ENCODE measurements around the gene PDPN.
A peak's percentile ranks its signal among the peaks of the same experiment; 100 is the strongest.
"Not testable (repeated sequence)": the region's sequence is repeated elsewhere in the genome, so short reads cannot be mapped to it uniquely, and the experiment has no call there.

Gene PDPN, protein sequence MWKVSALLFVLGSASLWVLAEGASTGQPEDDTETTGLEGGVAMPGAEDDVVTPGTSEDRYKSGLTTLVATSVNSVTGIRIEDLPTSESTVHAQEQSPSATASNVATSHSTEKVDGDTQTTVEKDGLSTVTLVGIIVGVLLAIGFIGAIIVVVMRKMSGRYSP

DNA sequence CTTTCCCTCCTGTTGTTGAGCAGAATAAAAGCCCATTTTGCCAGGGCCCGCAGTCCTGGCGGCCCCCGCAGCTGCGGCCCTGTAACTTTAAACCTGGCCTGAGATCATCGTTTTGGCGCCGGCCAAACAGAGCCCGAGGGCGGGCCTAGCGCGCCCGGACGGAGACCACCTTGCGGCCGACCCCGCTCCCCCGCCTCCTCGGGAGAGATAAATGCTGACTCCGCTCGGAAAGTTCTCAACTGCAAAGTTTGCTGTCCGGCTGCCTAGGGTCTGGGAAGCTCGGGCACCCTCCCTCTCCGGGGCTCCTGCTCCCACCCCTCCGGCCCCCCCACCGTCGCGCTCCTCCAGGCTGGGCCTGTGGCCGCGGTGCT is at the start of gene PDPN:
Gene PDPN, plus strand, starts transcription at position 238 of the 371 bp plus-strand sequence. CDS start 202 bp downstream, outside the sequence.
- DNase-seq, result no peak

DNA sequence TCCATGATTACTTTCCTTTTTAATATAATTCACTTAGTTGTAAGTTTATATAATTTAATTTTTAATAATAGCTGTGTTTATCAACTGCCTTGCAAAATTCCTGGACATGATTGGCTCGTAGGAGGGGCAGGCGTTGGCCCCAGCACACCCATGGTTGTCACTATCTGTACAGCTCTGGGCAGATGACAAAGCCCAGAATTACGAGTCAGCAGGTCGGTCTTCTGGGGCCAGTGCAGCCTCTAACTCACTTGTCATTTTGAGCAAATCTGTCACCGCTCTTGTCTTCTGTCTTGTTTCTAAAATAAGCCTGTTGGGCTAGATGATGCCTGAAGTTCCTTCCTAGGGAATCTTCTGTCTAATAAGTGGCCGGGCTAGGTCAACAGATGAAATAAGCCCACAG is 48.4 kb upstream of the PDPN start:
- DNase-seq, result no peak

DNA sequence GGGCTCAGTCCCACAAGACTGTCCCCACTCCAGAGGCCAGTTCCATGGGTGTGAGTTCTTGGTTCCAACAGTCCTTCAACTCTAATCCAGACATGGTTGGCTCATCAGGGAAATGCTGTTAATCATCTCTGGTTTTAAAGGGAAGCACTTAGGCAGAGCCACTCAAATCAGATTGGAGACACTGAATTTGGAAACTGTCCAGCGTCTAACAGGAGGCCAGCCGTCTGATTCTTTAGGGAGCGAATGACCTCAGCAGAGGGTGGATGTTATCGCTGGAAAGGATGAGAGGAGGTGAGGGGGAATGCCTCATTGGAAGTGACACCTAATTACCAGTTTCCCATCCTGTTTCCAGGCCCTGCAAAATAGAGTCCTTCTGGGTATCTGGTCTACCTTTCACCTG is 47.1 kb upstream of the PDPN start:
- no peak for DNase-seq

DNA sequence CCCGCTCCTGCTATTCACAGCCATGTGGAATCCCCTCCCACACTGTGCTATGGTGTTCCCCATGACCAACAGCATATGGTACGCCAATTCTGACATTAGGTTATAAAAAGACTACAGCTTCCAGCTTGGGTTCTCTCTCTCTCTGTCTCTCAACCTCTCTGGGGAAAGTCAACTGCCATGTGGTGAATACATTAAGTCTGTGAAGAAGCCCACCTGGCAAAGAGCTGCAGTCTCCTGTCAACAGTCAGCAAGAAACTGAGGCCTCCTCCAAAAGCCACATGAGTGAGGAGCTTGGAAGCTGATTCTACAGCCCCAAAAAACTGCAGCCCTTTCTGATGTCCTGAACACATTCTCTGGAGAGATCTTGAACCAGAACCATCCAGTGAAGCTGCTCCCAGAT is 44.8 kb upstream of the PDPN start:
- no peak for DNase-seq

DNA sequence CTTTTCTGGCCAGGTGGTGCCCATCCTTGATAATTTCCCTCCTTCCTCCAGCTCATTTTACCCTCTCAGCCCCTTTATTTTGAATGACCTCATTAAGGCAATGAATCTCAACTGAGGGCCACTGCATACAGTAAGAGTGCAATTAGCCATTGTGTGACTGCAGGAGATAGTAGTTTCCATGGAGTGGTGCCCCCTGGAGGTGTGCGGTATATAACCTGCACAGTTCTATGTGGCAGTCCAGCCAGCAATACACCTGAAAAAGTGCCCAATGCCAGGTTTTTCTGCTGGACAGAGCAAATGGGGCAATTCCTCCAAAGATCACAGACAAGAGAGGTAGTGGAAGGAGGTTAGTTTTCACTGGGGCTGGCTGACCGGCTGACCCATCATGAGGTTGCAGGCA is 43.9 kb upstream of the PDPN start:
- no peak for DNase-seq

DNA sequence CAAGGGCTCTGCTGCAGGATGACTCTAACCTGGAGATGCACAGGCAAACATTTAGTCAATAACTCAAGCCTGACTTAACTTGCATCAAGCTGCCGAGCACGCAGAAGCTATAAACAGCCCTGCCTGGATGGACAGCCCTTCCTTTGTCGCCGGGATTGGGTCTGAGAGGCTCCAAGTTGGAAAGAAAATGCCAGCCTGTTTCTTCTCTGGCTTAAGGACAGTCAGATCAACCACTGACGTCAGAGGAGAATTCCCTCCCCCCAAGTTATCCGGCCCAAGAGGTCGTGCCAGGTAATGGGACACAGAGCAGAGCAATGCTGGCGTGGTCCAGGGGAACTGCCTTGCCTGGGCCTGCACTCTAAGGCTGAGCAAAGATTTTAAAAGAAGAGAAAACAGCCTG is 42.8 kb upstream of the PDPN start:
- DNase-seq, result no peak

DNA sequence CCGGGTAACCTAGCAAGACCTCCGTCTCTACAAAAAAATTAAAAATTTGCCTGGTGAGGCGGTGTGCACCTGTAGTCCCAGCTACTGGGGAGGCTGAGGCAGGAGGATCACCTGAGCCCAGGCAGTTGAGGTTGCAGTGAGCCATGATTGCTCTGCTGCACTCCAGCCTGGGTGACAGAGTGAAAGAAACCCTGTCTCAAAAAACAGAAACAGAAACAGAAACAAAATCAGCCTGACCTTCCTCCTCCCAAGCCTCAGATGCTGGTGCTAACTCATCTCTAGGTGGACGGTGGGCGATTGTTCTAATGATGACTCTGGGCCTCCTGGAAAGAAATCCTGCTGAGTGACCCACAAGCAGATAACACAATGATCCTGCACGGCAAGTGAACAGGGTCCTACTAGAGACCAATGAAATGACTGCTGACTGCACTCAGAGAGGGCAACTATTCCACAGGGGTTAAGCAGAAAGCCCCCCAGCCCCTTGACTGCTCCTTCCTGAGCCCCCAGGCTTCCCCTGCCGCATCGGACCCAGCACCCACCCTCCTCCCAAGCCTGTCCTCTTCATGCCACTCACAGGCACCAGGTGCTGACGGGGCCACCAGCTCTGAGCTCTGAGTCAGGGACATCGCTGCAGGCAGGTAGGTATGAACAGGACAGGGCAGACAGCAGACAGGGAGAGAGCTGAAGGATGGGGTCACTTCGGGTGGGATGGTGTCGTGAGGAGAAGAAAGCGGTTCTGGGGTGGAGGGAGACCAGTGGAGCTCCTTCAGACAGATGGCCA is 42.0 kb upstream of the PDPN start:
- no peak for DNase-seq

DNA sequence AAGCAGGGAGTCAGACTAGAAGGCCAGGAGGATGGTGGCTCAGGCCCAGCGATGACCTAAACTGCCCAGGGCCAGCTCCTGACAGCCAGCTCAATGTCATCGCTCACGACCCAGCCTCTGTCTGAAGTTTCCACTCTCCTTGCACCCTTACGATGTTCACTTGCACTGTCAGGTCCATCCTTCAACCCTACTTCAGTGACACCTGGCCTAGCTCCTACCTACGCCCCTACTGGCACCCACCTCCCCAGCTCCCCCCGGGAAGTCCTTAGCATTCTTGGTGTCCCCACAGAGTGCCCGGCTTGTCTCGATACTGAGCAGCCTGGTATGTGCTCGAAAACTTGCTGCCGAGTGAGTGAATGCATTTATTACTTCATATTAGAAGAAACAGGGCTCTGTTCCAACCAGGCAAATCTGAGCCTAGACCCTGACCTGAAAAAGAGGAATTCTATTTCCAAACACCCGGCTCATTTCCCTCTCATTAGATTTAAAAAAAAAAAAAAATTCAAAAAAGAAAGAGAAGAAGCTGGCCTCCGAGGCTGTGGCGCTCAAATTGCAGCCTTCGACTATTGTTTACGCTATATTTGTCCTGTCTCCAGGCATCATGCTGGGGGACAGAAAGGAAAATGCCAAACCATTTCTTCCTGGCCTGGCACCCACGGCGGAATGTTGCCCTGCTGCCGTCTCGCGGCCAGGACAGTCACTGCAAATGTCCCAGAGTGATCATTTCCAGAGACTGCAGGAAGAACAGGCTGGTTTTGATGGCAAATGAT is 40.0 kb upstream of the PDPN start:
- peak; percentile 5 for DNase-seq

DNA sequence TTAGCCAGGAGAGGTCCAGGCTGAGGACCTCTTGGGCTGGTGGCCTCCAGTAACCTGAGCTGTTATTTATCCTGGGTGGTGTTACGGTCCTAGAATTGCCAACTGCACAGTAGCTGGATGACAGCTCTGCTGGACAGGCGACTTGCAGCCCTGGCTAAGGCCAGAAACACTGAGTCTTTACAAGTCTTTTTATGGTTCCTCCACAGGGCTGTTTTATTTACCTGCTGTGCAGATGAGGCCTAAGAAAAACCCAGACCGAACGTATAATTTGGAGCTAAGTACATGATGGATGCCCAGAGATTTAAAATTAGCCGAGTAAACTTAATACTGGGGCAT is 39.4 kb upstream of the PDPN start:
- DNase-seq, result no peak

DNA sequence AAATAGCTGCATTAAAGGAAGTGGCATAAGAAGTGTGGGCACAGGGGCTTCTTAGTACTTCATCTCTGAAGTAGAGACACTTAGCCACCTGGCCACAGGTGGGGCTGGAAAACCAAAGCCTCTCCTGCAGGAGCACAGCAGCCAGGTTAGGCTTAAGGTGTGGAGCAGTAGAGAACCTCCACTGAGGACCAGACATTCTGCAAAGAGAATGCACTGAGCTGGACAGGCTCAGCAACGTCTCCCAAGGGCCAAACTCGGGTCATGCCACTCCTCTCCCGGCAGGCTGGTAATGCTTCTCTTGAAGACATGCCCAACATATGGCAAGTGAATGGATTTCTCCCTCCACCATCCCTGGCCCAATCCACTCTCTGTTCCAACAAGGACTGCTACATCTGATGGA is 36.8 kb upstream of the PDPN start:
- no peak for DNase-seq

DNA sequence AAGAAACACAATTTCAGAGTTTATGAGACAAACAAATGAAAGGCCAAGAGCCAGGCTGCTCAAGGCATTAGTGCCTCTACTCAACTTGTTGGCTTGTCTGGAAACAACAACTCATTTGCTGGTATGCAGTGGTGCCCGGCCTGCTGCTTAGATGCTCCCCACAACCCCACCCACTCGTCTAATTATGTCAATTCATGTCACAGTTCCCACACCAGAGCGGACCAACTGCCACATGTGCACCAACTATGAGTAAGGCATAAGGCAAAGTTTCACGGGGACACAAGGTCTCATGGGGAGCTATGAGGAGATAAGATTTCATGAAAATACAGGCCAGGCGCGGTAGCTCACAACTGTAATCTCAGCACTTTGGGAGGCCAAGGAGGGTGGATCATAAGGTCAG is 35.4 kb upstream of the PDPN start:
- no peak for DNase-seq

DNA sequence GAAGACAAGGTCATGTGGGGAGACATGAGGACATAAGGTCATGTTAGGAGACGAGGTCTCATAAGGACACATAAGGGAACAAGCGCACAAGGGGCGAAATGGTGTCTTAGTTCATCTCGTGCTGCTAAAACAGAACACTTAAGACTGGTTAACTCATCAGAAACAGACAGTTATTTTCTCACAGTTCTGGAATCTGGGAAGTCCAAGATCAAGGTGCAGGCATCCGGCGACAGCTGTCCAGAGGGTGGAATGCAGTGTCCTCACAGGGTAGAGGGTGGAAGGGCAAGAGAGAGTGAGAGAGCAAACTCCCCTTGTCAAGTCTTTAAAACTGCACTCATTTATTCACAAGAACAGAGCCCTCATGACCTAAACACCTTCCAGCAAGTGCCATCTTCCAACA is 34.6 kb upstream of the PDPN start:
- DNase-seq, result no peak

DNA sequence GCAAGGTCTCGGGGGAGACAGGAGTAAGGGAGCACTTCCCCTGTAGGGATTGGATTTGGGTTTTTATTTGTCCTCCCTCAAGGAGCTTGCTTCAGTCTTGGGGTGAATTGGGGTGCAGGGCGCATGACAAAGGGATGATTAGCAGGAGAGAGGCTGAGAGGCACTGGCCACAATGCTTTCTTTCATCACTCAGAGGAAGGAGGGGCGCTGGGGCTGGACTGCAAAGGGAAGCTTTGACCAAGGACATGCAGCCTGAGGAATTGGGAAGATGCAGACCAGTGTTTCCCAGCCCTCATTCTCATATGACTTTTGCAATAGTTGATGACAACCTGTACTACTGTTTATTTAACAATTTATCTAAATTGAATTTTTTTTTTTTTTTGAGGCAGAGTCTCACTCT is 34.1 kb upstream of the PDPN start:
- no peak for DNase-seq

DNA sequence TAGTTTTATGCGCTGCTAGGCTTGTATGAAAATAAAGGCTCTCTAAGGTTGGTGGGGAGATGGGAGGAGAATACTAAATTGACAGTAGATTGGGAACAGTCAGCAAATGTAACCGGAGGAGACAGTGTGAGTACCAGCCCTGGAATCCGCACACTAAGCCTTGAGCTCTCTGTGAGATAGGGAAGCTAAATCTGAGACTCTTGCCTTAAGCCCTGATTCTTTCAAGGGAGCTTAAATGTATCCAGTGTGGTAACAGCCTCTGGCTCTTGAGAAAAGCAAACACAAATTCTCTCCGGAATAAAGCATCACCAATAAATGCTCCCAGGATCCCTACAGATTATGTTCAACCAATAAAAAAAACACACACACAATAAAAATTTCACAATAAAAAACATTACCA is 33.0 kb upstream of the PDPN start:
- DNase-seq, result no peak

DNA sequence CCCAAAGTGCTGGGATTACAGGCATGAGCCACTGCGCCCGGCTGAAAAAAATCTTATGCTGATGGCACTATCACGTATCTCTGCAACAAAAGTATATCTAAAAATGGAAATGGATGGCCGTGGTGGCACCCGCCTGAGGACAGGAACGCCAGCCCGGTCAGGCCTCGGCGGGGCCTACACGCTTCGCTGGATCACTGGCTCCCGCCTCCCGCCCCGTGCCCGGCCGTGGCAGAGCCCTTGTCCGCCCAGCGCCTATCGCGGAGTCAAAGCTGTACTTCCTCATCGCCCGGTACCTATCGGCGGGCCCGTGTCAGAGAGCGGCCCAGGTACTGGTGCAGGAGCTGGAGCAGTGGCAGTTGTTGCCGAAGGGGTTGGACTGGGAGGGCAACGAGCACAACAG is 28.8 kb upstream of the PDPN start:
- no peak for DNase-seq

DNA sequence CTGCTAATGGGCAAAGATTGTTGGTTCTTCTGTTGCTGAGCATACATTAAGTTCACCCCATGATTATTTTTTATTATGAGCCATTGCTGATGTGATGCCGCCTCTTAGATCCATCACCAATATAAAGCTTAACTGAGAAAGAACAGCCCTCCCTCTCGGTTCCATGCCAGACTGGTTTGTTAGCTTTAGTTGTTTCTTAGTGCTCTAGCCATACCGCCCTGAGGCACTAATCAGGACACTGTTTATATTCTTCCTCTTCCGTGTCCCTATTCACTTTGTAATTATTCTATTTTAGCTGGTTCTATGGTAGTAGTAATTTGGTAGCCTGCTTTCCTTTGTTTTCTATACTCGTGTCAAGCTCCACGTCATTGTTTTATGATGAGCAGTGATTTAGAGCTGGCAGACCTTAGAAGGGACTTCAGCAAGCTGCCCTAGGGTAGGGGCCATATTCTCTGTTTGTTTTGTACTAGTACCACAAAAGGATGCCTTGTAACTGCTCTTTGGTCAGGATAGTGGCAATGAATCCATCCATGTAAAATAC is 27.3 kb upstream of the PDPN start:
- no peak for DNase-seq

DNA sequence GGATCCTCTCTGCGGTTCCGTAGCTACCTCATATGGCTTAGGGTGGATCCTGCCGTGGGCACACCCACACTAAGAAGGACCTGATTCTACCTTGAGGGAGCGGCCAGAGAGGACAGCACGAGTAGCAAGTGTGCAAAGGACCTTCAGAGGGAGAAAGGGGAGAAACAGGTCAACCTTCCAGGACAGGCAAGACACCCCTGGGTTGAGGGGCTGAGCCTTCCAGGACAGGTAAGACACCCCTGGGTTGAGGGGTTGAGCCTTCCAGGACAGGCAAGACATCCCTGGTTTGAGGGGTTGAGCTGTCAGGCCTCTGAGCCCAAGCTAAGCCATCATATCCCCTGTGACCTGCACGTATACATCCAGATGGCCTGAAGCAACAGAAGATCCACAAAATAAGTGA is 23.1 kb upstream of the PDPN start:
- no peak for DNase-seq

DNA sequence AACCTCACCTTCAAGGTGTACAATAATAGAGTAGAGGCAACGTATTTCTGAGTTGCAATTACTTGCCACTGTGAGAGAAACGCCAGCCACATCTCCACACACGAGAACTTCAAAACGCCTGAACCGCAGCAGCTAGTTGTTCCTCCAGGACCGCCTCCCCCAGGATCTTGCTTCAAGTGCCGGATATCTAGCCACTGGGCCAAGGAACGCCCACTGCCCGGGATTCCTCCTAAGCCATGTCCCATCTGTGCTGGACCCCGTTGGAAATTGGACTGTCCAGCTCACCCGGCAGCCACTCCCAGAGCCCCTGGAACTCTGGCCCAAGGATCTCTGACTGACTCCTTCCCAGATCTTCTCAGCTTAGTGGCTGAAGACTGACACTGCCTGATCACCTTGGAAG is 20.7 kb upstream of the PDPN start:
- not testable (repeated sequence) for DNase-seq

DNA sequence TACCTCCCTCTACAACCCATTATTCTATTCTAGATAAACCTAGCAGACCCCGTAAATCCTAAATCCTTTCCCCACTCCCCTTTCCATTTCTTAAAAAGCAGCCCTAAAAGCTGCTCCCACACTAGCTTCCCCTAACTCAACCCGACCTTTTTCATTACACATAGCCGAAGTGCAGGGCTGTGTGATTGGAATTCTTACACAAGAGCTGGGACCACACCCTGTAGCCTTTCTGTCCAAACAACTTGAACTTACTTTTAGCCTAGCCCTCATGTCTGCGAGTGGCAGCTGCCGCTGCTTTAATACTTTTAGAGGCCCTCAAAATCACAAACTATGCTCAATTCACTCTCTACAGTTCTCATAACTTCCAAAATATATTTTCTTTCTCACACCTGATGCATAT is 19.6 kb upstream of the PDPN start:
- no peak for DNase-seq

DNA sequence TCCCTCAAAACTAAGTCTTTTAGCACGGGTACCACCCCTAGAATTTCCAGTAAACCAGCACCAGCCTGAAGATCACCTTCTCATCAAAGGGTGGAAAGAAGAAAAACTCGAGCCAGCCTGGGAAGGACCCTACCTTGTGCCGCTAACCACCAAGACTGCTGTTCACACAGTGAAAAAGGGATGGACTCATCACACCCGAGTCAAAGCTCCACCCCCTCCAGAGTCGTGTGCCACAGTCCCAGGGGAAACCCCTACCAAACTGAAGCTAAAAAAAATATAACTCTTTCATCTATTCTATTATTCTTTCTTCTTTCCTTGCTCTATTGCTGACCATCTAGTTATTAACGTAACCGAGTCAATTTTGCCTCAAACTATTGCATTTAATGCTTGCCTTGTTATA is 13.2 kb upstream of the PDPN start:
- DNase-seq, result not testable (repeated sequence)

DNA sequence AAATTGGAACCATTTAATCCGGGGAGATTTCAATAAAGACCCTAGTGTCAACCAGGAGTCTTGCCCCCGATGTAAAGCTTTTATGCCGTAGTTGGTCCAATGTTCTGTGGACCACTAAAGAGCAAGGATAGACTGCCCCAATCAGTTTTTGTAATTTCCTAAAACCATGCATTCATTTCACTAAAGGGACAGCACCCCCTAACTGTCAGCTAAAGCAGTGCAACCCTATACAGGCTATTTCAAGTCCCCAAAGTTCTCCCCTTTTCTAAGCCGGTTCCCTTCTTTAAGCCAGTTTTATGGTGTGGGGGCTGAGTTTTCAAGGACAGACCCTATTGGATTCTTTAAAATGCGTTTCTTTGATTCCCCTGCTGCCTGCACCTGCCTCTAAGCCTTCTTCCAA is 12.7 kb upstream of the PDPN start:
- DNase-seq, result peak; percentile 24

DNA sequence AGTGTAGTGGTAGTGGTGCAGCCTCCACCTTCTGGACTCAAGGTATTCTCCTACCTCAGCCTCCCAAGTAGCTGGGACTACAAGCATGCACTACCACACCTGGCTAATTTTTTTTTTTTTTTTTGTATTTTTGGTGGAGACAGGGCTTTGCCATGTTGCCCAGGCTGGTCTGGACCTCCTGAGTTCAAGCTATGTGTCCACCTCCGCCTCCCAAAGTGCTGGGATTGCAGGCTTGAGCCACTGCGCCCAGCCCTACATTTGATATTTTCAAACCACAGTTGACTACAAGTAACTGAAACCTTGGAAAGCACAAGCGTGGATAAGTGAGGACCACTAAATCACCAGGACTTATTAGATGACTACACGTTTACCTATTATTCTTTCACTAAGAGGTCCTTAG is 10.0 kb upstream of the PDPN start:
- no peak for DNase-seq

DNA sequence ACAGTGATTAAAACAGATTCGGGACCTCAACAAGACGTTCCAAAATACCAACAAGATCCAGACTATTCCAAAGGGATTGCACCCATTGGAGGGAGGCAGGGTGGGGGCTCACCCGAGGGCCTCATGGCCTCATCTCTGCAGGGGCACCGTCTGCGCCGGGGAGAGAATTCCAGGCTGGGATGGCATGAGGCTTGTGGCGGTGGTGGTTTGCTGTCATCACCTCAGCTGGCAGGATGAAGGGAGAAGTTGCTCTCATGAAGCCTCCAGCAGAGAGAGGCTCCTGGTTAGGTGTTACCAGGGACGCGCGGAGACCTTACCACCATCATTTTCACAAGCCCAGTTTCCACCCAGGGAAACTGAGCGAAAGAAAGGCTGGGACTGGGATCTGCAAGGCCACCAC is 6.7 kb upstream of the PDPN start:
- no peak for DNase-seq

DNA sequence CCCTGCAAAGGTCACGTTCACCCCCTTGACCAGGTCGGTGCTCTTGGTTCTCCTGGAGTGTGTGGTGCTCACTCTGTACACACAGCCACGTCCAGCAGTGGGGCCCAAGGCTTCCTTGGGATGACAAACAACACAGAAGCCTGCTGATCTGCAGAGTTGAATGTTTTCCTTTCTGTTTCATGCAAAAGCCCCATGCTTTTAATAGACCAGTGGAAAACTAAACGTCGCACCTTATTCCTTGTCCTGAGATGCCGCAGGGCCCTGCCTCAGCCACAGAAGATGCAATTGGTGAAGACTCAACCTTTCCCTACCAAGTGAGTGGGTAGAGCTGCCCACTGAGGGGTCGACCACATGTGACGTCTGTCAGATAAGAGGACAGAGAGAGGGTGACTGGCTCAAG is 5.8 kb upstream of the PDPN start:
- no peak for DNase-seq

Data from hematopoietic multipotent progenitor cell treated with erythropoietin and hydrocortisone succinate and interleukin-3 and kit ligand, for 6 days (in vitro differentiated cells).